ENCODE measurements around the gene SSBP1.

Gene SSBP1

GRCh38 chr7:141739250-141739649 lies 1.1 kb downstream of the SSBP1 start:
- Histone ChIP-seq H3K4me3 (ENCODE audit: low read length, poor library complexity, severe bottlenecking) (peak overlapping the region; percentile 98), H4K20me1 (ENCODE audit: insufficient read depth, low read length, poor library complexity, severe bottlenecking) (peaks cover 56% of the 10 kb centered on the region), H3K4me1 (ENCODE audit: insufficient read depth, low read length, poor library complexity, severe bottlenecking) (peaks cover 40% of the 10 kb centered on the region), H3K9me2 (replicated peaks; ENCODE audit: low read depth, low read length) (no peaks in the 10 kb centered on the region), H3K4me2 (ENCODE audit: low read depth, low read length, poor library complexity, severe bottlenecking) (peak overlapping the region; percentile 97), H3K36me3 (ENCODE audit: insufficient read depth, low read length) (peaks cover 26% of the 10 kb centered on the region), H3K27me3 (ENCODE audit: insufficient read depth, low read length, poor library complexity, severe bottlenecking) (no peaks in the 10 kb centered on the region), H2AFZ (ENCODE audit: low read length) (no peak overlapping the region), H3K9me3 (ENCODE audit: insufficient read depth, low read depth, low read length) (no peaks in the 10 kb centered on the region), H3F3A (ENCODE audit: low read depth) (peaks cover 4% of the 10 kb centered on the region; the same call in 1 of the 2 replicates), H3K9ac (ENCODE audit: low read depth, low read length, poor library complexity, severe bottlenecking) (peak overlapping the region; percentile 89), H3K79me2 (ENCODE audit: insufficient read depth, low read length) (peaks cover 44% of the 10 kb centered on the region)
- TF ChIP-seq EZH2phosphoT487 (IDR thresholded peaks at IDR 0.05; ENCODE audit: borderline replicate concordance) (no peak), CTCF (conservative IDR thresholded peaks at IDR 0.05; ENCODE audit: low read length) (no peak)

GRCh38 chr7:141742229-141742628 lies 4.1 kb downstream of the SSBP1 start:
- Histone ChIP-seq H3K36me3 (ENCODE audit: insufficient read depth, low read length) (peaks cover 52% of the 10 kb centered on the region), H3K79me2 (ENCODE audit: insufficient read depth, low read length) (peaks cover 44% of the 10 kb centered on the region)
- TF ChIP-seq EZH2phosphoT487 (IDR thresholded peaks at IDR 0.05; ENCODE audit: borderline replicate concordance) (no peak), CTCF (conservative IDR thresholded peaks at IDR 0.05; ENCODE audit: low read length) (no peak)

GRCh38 chr7:141744131-141744530 lies 6.0 kb downstream of the SSBP1 start:
- H3K4me1 ChIP-seq (ENCODE audit: insufficient read depth, low read length, poor library complexity, severe bottlenecking): peaks cover 28% of the 10 kb centered on the region
- TF ChIP-seq CTCF (conservative IDR thresholded peaks at IDR 0.05; ENCODE audit: low read length) (no peak), EZH2phosphoT487 (IDR thresholded peaks at IDR 0.05; ENCODE audit: borderline replicate concordance) (no peak)
- H3K36me3 ChIP-seq (ENCODE audit: insufficient read depth, low read length): peaks cover 64% of the 10 kb centered on the region
- H4K20me1 ChIP-seq (ENCODE audit: insufficient read depth, low read length, poor library complexity, severe bottlenecking): peaks cover 61% of the 10 kb centered on the region
- no peaks in the 10 kb centered on the region for H3K27me3 ChIP-seq (ENCODE audit: insufficient read depth, low read length, poor library complexity, severe bottlenecking)
- H3F3A ChIP-seq (ENCODE audit: low read depth): no peaks in the 10 kb centered on the region
- H3K9me2 ChIP-seq (replicated peaks; ENCODE audit: low read depth, low read length): no peaks in the 10 kb centered on the region
- H3K4me2 ChIP-seq (ENCODE audit: low read depth, low read length, poor library complexity, severe bottlenecking): no peak overlapping the region
- peaks cover 36% of the 10 kb centered on the region for H3K79me2 ChIP-seq (ENCODE audit: insufficient read depth, low read length)
- H3K4me3 ChIP-seq (ENCODE audit: low read length, poor library complexity, severe bottlenecking): no peak overlapping the region
- no peak overlapping the region for H2AFZ ChIP-seq (ENCODE audit: low read length)
- no peak overlapping the region for H3K9ac ChIP-seq (ENCODE audit: low read depth, low read length, poor library complexity, severe bottlenecking)
- no peaks in the 10 kb centered on the region for H3K9me3 ChIP-seq (ENCODE audit: insufficient read depth, low read depth, low read length)

More at GRCh38 chr7:141742229-141742628, 4.1 kb downstream of the SSBP1 start:
- Histone ChIP-seq H3K9me2 (replicated peaks; ENCODE audit: low read depth, low read length) (no peaks in the 10 kb centered on the region), H3K9me3 (ENCODE audit: insufficient read depth, low read depth, low read length) (no peaks in the 10 kb centered on the region), H3K27me3 (ENCODE audit: insufficient read depth, low read length, poor library complexity, severe bottlenecking) (no peaks in the 10 kb centered on the region), H3K4me1 (ENCODE audit: insufficient read depth, low read length, poor library complexity, severe bottlenecking) (peaks cover 34% of the 10 kb centered on the region), H3K4me3 (ENCODE audit: low read length, poor library complexity, severe bottlenecking) (no peak overlapping the region), H4K20me1 (ENCODE audit: insufficient read depth, low read length, poor library complexity, severe bottlenecking) (peaks cover 68% of the 10 kb centered on the region), H3F3A (ENCODE audit: low read depth) (peaks cover 4% of the 10 kb centered on the region; the same call in 1 of the 2 replicates), H3K9ac (ENCODE audit: low read depth, low read length, poor library complexity, severe bottlenecking) (peak overlapping the region; percentile 12), H3K4me2 (ENCODE audit: low read depth, low read length, poor library complexity, severe bottlenecking) (peak overlapping the region; percentile 97), H2AFZ (ENCODE audit: low read length) (no peak overlapping the region)
